Stimulated activated CD8-positive, alpha-beta memory T cell treated with anti-CD3 and anti-CD28 coated beads, Interleukin-2, amount 100 ng/mL, for 1 hour (primary cell): ENCODE data around the gene GRK6.

Source experiments
- DNase-seq, 2 donors: peaks; one replicate each; pipeline ENCODE4 v3.0.0-alpha.2; 2020; ENCODE audit warnings: low read depth in 2 of 2

The GRK6 gene

DNA sequence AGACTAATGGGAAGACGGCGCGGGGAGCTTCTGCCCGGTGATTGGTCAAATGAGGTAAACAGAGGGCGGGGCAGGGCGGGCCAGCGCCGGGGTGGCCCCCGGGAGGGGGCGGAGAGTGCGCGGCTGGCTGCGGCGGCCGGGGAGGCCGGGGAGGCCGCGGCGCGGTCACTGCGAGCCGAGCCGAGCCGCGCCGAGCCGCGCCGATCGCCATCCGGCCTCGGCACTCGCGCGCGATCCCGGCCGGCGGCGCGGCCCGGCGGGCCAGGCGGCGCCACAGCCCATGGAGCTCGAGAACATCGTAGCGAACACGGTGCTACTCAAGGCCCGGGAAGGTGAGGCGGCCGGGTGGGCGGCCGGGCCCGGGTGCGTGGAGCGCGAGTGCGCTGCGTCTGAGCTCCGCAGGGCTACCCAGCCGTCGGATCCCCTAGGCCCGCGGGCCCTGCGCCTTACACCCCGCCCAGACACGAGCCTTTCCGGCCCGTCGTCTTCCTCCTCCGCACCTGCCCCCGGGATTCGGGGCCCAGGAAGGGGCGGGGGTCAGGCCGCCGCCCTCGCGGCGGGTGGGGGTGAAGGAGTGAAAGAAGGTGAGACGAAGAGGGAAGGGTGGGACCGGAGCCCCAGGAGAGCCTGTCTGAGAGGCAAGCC, at the start of gene GRK6:
Gene GRK6 (plus strand): TSS at position 111 of the 645 bp plus-strand sequence. CDS start 170 bp downstream, at position 281.
- DNase-seq = peak in 1 of 2 donors; percentile 39

DNA sequence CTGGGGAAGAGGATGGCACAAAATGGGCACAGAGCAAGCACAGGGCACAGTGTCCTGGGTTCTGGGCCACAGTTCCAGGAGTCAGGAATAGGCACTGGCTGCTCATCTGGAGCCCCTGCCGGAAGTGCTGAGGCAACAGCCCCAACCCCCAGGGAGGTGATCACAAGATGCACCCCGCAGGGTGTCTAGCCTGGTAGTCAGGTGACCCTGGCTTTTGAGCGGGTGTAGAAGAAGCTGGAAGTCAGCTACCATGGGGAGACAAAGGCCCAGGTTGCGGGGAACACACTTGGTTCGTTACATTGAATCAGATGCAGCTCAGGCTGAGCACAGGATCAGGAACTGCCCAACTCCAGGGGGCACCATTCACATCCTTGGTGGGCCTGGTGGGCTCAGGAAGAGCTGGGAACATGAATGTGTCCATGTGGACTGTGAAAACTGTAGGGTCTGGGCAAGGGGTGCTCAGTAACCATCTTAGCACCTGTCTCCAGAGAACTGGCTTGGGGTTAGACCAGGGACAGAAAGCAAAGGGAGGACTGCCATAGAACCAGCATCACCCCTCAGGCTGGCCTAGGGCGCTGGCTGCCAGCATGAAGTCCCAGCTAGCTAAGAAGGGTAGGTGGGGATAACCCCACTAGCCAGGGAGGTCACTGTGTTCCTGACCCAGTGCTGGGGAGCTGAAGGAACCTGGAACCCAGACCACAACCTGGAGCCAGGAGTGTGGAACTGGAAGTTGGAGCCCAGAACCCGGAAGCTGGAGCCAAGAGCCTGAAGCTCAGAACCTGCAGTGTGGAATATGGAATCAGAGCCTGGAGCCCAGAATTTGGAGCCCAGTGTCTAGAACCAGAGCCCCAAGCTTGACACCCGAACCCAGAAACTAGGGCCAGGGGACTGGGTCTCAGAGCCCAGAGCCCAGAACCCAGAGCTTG, 48.4 kb upstream of the GRK6 start:
- DNase-seq = no peak

DNA sequence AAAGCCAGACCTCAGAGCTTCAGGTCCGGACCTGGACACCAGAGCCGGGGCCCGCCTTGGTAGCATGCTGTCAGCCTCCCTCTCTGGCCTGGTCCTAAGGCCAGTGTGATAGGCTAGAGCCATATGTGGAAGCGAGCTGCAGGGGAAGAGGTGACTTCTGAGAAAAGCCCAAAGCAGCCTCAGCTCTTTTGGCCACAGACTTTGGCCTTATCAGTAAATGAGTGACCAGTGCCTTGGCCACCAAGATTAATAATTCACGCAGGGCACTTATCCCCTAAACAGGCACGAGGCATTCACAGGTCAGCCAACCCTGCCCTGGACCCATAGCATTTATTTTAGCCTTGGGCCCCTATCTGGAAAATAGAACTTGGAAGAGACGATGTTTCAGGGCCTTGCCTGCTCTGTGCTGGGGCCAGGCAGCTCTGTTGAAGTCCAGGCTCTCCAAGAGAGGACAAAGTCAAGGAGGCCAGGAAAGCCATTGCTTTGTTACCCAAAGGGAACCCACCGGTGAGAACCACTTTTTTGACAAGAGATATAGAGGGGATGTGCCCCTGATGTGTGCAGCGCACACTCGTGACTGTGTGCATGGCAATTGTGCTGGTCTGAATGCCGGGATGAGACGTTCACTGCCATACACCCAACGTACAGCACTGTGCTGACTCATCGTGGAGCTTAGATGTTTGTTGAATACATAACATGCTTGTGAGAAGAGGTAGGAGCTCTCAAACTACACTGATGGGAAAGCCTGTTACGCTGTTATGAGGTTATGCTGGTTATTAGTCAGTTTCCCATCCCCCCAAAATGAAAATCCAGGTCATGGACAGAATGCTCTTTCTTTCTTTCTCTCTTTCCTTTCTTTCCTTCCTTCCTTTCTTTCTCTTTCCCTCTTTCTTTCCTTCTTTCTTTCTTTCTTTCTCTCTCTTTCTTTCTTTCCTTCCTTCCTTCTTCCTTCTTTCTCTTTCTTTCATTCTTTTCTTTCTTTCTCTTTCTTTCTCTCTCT, 47.3 kb upstream of the GRK6 start:
- no peak for DNase-seq

DNA sequence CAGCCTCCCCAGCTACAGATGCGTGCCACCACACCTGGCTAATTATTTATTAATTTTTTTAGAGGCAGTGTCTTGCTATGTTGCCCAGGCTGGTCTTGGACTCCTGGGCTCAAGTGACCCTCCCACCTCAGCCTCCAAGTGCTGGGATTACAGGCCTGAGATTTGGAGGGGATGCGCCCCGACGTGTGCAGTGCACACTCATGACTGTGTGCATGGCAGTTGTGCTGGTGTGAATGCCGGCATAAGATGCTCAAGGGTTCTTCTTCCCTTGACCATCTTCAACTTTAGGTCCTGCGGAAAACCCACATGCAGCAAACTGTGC, 45.7 kb upstream of the GRK6 start:
- DNase-seq = no peak

DNA sequence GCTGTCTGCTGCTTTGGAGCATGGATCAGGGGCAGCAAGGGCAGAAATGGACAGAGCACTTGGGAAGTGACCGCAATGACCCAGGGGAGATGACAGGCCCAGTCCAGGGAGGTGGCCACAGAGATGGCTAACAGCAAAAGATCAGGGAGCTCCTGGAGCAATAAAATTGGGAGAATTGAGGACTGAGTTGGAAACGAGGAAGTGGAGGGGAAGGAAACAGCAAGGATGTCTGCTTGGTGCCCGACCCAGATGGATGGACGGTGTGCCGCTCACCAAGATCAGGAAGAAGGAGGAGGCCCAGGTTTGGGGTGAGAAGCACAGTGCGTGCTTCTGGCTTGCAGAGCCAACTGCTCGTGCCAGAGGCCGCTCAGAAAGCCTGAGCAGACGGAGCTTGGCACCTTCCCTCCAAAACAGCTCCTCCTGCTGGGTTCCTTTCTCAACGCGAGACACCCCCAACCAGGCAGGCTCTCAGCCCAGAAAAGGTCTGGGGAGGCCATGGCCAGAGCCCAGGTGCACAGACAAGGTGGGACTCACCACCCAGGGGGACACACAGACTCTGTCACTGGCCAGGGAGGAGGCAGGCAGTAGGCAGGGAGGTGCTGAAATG, 44.0 kb upstream of the GRK6 start:
- no peak for DNase-seq

DNA sequence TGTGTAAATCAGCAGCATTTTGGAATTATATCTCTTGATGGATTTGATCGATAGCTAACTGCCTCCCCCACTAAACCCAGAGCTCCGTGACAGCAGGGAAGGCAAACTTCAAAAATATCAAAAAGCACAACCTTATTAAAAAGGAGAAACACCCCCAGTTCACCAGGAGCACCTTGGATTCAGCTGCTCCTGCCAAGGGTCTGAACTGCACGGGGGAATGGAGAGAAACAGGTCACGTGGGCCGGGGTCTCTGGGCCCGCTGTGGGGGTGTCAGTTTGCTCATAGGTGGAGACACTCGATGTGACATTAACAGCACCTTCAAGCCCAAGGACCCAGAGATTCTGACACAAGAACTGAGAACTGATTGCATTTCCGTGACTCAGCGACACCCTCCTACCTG, 43.3 kb upstream of the GRK6 start:
- DNase-seq = no peak

DNA sequence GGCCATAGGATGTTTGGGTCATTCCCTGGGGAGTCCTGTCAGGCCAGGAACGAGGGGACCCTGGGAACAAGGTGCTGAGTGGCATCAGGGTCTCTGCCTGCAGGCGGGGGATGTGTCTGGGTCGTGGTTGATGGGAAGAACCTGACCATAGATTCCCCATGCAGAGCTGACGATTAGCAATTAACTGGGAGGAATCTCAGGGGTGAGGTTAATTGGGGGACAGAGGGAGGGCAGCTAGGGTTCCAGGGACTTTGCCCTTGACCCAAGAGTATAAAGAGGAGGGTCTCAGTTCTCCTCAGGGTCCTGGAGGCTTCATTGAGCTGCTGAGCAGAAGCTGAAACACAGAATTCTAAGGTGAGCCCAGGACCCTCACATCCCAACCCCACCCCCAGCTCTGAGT, 42.3 kb upstream of the GRK6 start, which contains the start of gene SLC34A1:
Gene SLC34A1 (plus strand): TSS at position 301 of the 400 bp plus-strand sequence. CDS start 1,308 bp downstream, outside the sequence.
- no peak for DNase-seq

DNA sequence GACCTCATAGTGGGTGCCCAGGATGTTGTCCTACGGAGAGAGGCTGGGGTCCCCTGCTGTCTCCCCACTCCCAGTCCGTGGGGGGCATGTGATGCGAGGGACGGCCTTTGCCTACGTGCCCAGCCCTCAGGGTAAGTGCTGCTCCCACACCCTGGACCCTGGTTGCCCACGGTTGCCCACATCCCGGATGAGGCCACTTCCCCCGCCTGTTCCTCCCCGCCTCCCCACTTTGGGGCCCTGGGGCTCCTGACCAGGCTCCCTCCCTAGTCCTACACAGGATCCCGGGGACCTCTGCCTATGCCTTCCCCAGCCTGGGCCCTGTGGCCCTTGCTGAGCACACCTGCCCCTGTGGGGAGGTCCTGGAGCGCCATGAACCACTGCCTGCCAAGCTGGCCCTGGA, 40.8 kb upstream of the GRK6 start:
- no peak for DNase-seq

DNA sequence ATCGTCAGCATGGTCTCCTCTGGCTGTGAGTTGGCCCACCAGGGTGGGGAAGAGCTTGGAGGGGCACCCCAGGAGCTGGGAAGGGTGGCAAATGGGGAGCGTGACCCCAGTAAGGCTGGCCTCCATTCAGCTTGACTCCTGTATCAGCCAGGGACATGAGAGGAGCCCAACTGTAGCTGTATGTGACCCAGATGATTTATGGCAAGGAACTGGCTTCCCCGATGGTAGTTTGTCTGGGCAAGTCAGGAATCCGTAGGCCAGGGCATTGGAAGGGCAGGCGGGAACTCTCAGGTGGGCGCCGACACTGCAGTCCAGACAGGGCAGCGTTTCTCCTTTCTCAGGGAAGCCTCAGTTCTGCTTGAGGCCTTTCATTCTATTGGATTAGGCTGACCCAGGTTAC, 39.9 kb upstream of the GRK6 start:
- no peak for DNase-seq

DNA sequence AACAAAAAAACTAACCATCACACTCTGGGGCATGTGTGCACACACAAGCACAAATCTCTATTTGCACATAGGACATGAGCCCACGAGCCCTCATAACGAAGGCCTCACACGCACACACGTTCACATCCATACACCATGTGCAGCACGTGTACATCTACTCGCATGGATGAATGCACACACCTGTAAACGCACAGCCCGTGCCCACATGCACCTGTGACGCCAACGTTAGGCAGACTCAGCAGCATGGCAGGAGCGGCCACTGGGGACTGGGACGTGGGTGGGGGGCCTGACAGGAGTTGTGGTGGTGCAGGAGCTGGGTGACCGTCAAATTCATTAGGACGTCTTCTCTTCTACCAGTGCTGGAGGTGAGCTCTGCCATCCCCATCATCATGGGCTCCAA, 39.1 kb upstream of the GRK6 start:
- DNase-seq = no peak

DNA sequence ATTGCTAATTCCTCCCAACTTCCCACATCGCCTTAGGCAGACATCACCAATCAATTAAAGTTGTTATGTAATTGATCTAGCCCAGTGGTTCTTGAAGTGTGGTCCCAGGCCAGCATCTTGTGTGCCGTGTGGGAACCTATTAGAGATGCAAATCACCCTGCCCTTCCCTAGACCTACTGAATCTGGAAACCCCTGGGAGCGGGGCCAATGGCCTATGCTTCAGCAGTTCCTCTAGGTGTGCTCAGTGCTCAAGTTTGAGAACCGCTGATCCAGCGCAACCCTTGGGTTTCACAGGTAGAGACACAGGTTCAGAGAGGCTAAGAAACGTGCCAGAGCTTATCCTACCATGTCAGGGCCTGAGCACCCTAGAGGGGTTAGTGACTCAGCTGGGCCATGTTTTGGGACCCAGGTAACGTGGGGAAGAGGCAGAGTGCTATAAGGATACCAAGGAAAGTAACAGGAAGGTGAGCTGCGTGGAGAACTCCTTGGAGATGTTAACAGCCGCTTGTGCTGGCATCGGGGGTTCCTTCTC, 37.9 kb upstream of the GRK6 start:
- no peak for DNase-seq

DNA sequence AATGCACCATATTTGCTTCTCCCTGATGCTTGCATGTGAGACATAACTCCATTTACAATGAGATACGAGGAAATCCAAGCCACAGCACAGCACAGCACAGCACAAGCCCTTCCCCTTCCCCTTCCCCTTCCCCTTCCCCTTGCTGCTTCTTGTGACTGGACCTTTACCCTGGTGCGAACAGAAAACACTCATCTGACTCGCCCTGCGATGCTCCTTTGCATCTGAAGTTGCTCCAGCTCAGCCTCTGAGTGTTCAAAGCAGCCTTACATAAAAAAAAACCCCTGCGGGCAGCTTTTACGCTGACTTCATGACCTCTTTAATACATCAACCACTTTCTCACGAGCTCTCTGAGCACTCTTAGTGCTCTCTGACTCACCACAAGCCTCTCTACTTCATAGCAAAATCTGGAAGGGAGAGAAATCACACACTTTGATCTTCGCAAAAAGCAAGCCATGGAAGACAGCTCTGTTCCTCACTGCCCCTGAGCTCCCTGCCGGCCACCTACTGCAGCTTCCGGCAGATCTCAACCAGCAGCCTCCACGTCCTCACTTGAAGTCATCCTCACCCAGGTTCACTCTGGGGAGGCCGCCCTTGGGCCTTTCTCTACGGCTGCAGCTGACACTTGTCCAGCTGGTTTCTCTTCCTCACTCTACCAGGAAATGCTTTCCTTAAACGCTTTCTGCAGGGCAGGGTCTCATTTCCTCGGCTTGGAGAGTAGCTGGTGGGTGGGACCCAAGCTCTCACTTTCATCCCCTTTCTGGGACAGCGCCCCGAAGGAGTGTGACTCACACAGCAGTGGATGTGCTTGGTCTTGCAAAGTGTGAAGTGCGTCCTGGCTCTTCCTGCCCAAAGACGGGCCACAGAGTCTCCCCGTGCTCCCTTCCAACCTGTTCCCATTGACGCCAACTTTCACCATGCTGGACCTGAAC, 37.0 kb upstream of the GRK6 start:
- no peak for DNase-seq

DNA sequence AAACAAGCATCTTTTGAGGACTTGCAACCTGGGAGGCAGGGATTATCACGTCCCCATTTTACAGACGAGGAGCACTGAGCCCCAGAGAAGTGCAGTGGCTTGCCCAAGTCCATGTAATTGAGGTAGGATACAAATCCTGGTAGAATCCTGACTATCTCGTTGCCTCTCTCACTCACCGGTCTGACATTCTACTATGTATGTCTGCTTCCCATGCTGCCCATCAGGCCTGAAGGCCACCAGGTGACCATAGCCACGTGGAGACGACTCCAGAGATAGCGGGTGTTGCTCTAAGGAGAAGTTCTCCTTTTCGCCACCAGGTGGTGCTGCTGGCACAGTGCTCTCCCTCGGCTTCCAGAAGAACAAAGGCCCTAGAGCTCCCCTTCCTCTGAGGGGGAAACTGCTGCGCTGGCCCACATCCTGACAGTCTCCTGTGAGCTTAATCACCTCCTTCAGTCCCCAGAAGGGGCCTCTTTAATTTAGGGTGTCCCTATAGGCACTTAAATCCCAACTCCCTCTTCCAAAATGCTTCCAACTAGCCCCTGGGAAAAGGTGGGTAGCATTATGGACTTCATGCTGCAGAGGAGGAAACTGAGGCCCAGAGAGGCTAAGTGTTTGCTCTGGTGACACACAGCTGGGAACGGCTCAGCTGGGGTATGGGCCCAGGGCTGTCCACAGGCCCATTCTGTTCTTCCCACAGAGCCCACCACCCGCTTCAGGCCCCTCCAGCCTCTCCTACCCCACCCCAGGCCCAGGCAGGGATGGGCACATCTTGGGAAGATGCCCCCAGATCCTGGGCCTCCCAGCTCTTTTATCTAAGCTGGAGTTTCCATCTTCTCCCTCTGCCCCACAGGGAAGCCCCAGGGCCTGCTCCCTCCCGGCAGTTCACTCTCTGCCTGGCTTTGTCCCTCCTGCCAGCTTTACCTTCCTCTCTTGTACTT, 35.8 kb upstream of the GRK6 start:
- peak; percentile 70 to 77 for DNase-seq

DNA sequence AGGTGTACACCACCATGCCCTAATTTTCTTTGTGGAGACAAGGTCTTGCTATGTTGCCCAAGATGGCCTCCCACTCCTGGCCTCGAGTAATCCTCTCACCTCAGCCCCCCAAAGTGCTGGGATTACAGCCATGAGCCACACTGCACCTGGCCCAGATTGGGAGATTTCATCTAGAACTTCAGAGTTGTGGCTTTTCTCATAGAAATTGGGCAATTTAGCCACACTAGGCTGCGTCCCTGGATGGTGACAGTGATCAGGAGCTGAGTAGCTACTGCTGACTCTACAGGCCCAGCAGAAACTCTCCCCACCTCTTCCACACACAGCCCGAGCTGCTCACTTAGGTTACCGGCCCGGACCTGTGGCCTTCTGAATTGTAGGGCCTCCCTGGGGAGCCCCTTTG, 33.7 kb upstream of the GRK6 start:
- DNase-seq = no peak

DNA sequence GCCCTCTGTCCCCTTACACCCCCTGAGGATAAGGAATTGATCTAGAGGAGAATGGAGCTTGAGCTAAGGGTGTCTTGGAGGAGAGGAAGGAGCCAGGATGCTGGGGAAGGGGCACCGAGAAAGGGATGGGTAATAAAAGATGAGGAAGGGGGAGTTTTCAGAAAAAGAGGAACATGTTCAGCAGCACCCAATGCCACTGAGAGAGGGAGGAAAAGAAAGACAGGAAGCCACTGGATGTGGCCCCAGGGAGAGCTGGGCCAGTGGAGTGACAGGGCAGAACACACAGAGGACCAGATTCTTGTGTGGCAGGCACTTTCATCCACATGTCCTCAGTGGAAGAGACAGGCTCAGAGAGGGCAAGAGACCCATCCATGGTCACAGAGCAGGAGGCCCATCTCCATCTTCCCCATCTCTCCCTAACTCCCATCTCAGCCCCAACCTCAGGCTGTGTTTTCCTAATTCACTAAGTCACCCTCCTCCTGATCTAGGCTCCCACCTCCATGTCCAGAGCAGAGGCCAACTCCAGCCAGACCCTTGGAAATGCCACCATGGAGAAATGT, 33.2 kb upstream of the GRK6 start:
- DNase-seq = no peak

DNA sequence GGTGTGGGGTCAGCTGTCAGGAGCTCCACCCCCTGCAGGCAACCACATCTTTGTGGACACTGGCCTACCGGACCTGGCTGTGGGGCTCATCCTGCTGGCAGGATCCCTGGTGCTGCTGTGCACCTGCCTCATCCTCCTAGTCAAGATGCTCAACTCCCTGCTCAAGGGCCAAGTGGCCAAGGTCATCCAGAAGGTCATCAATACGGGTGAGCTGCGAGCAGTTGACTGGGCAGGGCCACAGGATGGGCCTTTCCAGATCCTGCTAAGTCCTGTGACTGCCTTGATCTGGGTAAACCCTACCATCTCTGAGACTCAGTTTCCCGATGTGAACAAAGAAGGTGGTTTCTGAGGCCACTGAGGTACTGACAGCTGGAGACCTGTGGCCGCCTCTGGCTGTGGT, 32.5 kb upstream of the GRK6 start:
- no peak for DNase-seq

DNA sequence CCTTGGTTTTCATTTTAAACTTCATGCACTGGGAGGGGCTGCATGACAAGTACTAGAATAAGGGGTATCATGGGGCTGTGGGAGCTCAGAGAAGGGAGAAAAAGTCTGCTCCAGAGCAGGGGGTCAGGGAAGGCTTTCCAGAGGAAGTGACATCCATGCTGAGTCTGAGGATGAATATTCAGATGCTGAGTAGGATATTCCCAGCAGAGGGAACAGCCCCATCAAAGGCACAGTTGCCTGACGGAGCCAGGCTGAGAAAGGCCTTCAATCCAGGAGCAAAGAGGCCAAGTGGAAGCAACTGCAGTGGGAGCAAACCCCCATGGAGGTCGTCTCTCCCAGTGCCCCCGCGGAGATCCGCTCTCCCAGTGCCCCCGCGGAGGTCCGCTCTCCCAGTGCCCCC, 30.4 kb upstream of the GRK6 start:
- no peak for DNase-seq

DNA sequence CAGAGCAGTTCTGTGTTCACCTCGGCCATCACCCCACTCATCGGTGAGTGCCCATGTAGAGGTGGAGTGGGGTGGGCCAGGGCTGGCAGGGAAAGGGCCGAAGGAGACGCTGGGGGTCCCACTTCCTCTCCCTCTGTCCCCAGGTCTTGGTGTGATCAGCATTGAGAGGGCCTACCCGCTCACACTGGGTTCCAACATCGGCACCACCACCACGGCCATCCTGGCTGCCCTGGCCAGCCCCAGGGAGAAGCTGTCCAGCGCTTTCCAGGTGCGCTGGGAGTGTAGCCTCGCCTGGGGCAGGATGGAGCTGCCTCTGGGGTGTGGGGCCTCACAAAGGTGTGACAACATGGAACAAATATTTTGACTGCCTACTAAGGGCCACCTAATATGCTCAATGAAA, 29.7 kb upstream of the GRK6 start:
- DNase-seq = no peak

DNA sequence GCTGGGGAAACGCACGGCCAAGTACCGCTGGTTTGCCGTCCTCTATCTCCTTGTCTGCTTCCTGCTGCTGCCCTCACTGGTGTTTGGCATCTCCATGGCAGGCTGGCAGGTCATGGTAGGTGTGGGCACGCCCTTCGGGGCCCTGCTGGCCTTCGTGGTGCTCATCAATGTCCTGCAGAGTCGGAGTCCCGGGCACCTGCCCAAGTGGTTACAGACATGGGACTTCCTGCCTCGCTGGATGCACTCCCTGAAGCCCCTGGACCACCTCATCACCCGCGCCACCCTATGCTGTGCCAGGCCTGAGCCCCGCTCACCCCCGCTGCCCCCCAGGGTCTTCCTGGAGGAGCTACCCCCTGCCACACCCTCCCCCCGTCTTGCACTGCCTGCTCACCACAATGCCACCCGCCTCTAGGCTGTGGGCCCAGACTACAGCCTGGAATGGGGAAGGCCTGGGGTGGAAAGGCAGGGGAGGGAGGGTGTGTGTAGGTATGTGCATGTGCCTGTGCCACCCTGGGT, 28.5 kb upstream of the GRK6 start:
- no peak for DNase-seq
